Mesendoderm (in vitro differentiated cells): Measurements from ENCODE around the gene CENPX.

ENCODE experiments used
- DNase-seq: peaks from one replicate; pipeline ENCODE4 v3.0.0; 2013
- H2AK5ac ChIP-seq: 2 replicates; pipeline ENCODE4 v1.6.1; 2013; ENCODE audit warnings: low read length, inconsistent platforms
- H2BK120ac ChIP-seq: 2 replicates; pipeline ENCODE4 v1.6.1; 2013; ENCODE audit warnings: low read depth, mild to moderate bottlenecking, low read length, moderate library complexity, mixed read lengths
- H2BK15ac ChIP-seq: replicated peaks from 2 replicates; pipeline ENCODE4 v1.6.1; 2013; ENCODE audit warnings: low read depth, mild to moderate bottlenecking, moderate library complexity
- H2BK5ac ChIP-seq: 2 replicates; pipeline ENCODE4 v1.6.1; 2013; ENCODE audit warnings: low read length, inconsistent platforms
- H3K18ac ChIP-seq: 2 replicates; pipeline ENCODE4 v1.6.1; 2013; ENCODE audit warnings: mild to moderate bottlenecking, low read length, mixed read lengths
- H3K23ac ChIP-seq: one replicate; pipeline ENCODE4 v1.6.1; 2013; ENCODE audit warnings: low read length
- H3K27ac ChIP-seq: 2 replicates; pipeline ENCODE4 v1.5.1; 2013; ENCODE audit warnings: low read depth, mild to moderate bottlenecking, inconsistent platforms, low read length, moderate library complexity
- H3K27me3 ChIP-seq: 2 replicates; pipeline ENCODE4 v1.6.1; 2013; ENCODE audit warnings: low read length, control low read depth, mild to moderate bottlenecking, inconsistent platforms; ENCODE audit not compliant: insufficient read depth, poor library complexity
- H3K36me3 ChIP-seq: 2 replicates; pipeline ENCODE4 v1.6.1; 2013; ENCODE audit warnings: low read length, inconsistent platforms; ENCODE audit not compliant: control insufficient read depth, insufficient read depth
- H3K4ac ChIP-seq: one replicate; pipeline ENCODE4 v1.6.1; 2013; ENCODE audit warnings: low read depth, mild to moderate bottlenecking, low read length, moderate library complexity
- H3K4me1 ChIP-seq: 2 replicates; pipeline ENCODE4 v1.6.1; 2013; ENCODE audit warnings: low read depth, low read length, inconsistent platforms; ENCODE audit not compliant: control insufficient read depth
- H3K4me2 ChIP-seq: 2 replicates; pipeline ENCODE4 v1.6.1; 2013; ENCODE audit warnings: low read length
- H3K4me3 ChIP-seq: 2 replicates; pipeline ENCODE4 v1.5.1; 2013; ENCODE audit warnings: mild to moderate bottlenecking, low read length
- H3K56ac ChIP-seq: one replicate; pipeline ENCODE4 v1.6.1; 2013; ENCODE audit warnings: low read length
- H3K79me1 ChIP-seq: 2 replicates; pipeline ENCODE4 v1.6.1; 2013; ENCODE audit warnings: low read length, inconsistent platforms
- H3K79me2 ChIP-seq: 2 replicates; pipeline ENCODE4 v1.6.1; 2013; ENCODE audit warnings: mild to moderate bottlenecking, low read length; ENCODE audit not compliant: control insufficient read depth, insufficient read depth
- H3K9ac ChIP-seq: 2 replicates; pipeline ENCODE4 v1.6.1; 2013; ENCODE audit warnings: low read length, inconsistent platforms
- H4K5ac ChIP-seq: one replicate; pipeline ENCODE4 v1.6.1; 2013; ENCODE audit warnings: low read length
- H4K8ac ChIP-seq: one replicate; pipeline ENCODE4 v1.6.1; 2013; ENCODE audit warnings: low read depth, mild to moderate bottlenecking, control low read depth, low read length, moderate library complexity
- WGBS: extraction: QIAGEN DNeasy Blood & Tissue Kit; methylation state at CpG from one replicate; pipeline ENCODE4 v1.1.7; 2013; ENCODE audit warnings: low lambda C conversion rate, missing lambda C conversion rate; ENCODE audit not compliant: insufficient coverage; ENCODE audit errors: extremely low coverage; 5-methylcytosine and 5-hydroxymethylcytosine counted together

CENPX gene

GRCh38 chr17:82060001-82060380 lies 37.3 kb upstream of the CENPX start:
- no peaks in the 10 kb centered on the region for H3K27me3 ChIP-seq
- no peak for DNase-seq
- H4K8ac ChIP-seq = no peak overlapping the region
- no peak overlapping the region for H2AK5ac ChIP-seq
- H3K79me2 ChIP-seq = no peaks in the 10 kb centered on the region
- H2BK15ac ChIP-seq = no peak overlapping the region
- no peak overlapping the region for H3K27ac ChIP-seq
- no peak overlapping the region for H3K56ac ChIP-seq
- no peak overlapping the region for H3K4me2 ChIP-seq
- no peak overlapping the region for H4K5ac ChIP-seq
- peaks cover 8% of the 10 kb centered on the region for H3K36me3 ChIP-seq
- H3K23ac ChIP-seq = no peak overlapping the region
- H3K18ac ChIP-seq = no peak overlapping the region
- no peaks in the 10 kb centered on the region for H3K4me1 ChIP-seq
- H2BK5ac ChIP-seq = no peak overlapping the region
- H2BK120ac ChIP-seq = no peak overlapping the region
- no peak overlapping the region for H3K9ac ChIP-seq
- H3K79me1 ChIP-seq = peaks cover 2% of the 10 kb centered on the region
- no peak overlapping the region for H3K4ac ChIP-seq
- no CpG with 5 or more reads among the region's 16 CpGs for WGBS
- H3K4me3 ChIP-seq = no peak overlapping the region

GRCh38 chr17:82059272-82060000 lies 36.8 kb upstream of the CENPX start:
- DNase-seq = no peak
- Histone ChIP-seq H3K56ac (no peak overlapping the region), H2BK15ac (no peak overlapping the region), H3K23ac (no peak overlapping the region), H2BK5ac (no peak overlapping the region), H3K36me3 (peaks cover 9% of the 10 kb centered on the region), H3K4me3 (no peak overlapping the region), H2BK120ac (no peak overlapping the region), H3K4me2 (no peak overlapping the region), H4K8ac (no peak overlapping the region), H3K27me3 (no peaks in the 10 kb centered on the region), H3K79me2 (no peaks in the 10 kb centered on the region), H4K5ac (no peak overlapping the region), H3K4ac (no peak overlapping the region), H3K4me1 (no peaks in the 10 kb centered on the region), H3K27ac (no peak overlapping the region), H3K18ac (no peak overlapping the region), H2AK5ac (no peak overlapping the region), H3K9ac (no peak overlapping the region), H3K79me1 (no peaks in the 10 kb centered on the region)
- WGBS = no CpG with 5 or more reads among the region's 19 CpGs

- Histone ChIP-seq H3K27me3 (no peaks in the 10 kb centered on the region), H3K4me3 (no peak overlapping the region), H2BK15ac (no peak overlapping the region), H3K79me1 (no peaks in the 10 kb centered on the region), H3K27ac (no peak overlapping the region), H3K4me2 (no peak overlapping the region), H3K18ac (no peak overlapping the region), H3K23ac (no peak overlapping the region), H4K5ac (no peak overlapping the region), H3K56ac (no peak overlapping the region), H4K8ac (no peak overlapping the region), H2AK5ac (no peak overlapping the region), H3K9ac (no peak overlapping the region), H2BK120ac (no peak overlapping the region), H3K4me1 (no peaks in the 10 kb centered on the region), H3K79me2 (no peaks in the 10 kb centered on the region), H3K36me3 (peaks cover 9% of the 10 kb centered on the region), H3K4ac (no peak overlapping the region), H2BK5ac (no peak overlapping the region)
- DNase-seq = no peak
- WGBS = no CpG with 5 or more reads among the region's 10 CpGs
Measured at GRCh38 chr17:82058855-82059249, 36.2 kb upstream of the CENPX start.

- WGBS = no CpG with 5 or more reads among the region's 17 CpGs
- Histone ChIP-seq H4K5ac (no peak overlapping the region), H3K36me3 (peaks cover 9% of the 10 kb centered on the region), H2BK15ac (no peak overlapping the region), H4K8ac (no peak overlapping the region), H3K4me1 (no peaks in the 10 kb centered on the region), H2BK120ac (no peak overlapping the region), H3K27ac (no peak overlapping the region), H3K18ac (no peak overlapping the region), H3K79me2 (no peaks in the 10 kb centered on the region), H3K9ac (no peak overlapping the region), H2BK5ac (no peak overlapping the region), H3K27me3 (no peaks in the 10 kb centered on the region), H3K56ac (no peak overlapping the region), H2AK5ac (no peak overlapping the region), H3K4me3 (no peak overlapping the region), H3K23ac (no peak overlapping the region), H3K4me2 (no peak overlapping the region), H3K4ac (no peak overlapping the region), H3K79me1 (no peaks in the 10 kb centered on the region)
- no peak for DNase-seq
Measured at GRCh38 chr17:82058230-82058854, 35.7 kb upstream of the CENPX start.

GRCh38 chr17:82056729-82057621 lies 34.3 kb upstream of the CENPX start:
- no peak overlapping the region for H2BK120ac ChIP-seq
- H3K4me3 ChIP-seq = no peak overlapping the region
- no peak overlapping the region for H3K4me2 ChIP-seq
- no peak overlapping the region for H4K8ac ChIP-seq
- no peak overlapping the region for H3K18ac ChIP-seq
- no peak overlapping the region for H3K4ac ChIP-seq
- no peak overlapping the region for H2BK5ac ChIP-seq
- WGBS = no CpG with 5 or more reads among the region's 29 CpGs
- peaks cover 8% of the 10 kb centered on the region for H3K36me3 ChIP-seq
- H3K56ac ChIP-seq = no peak overlapping the region
- H3K27me3 ChIP-seq = no peaks in the 10 kb centered on the region
- no peaks in the 10 kb centered on the region for H3K4me1 ChIP-seq
- H3K79me2 ChIP-seq = peaks cover 7% of the 10 kb centered on the region
- no peak overlapping the region for H2AK5ac ChIP-seq
- no peak overlapping the region for H3K23ac ChIP-seq
- no peak overlapping the region for H3K27ac ChIP-seq
- H3K9ac ChIP-seq = no peak overlapping the region
- H2BK15ac ChIP-seq = no peak overlapping the region
- no peak for DNase-seq
- H3K79me1 ChIP-seq = peaks cover 3% of the 10 kb centered on the region
- no peak overlapping the region for H4K5ac ChIP-seq
